IPS-18c (cell line): ENCODE measurements around the gene R3HDM1.

ENCODE experiments used
- H3K4me3 ChIP-seq: 2 replicates; pipeline ENCODE4 v1.7.0; 2013; ENCODE audit warnings: low read depth, mild to moderate bottlenecking, low read length, moderate library complexity; ENCODE audit not compliant: insufficient read depth
- H3K9me3 ChIP-seq: one replicate; pipeline ENCODE4 v1.6.1; 2013; ENCODE audit warnings: mild to moderate bottlenecking, low read length, moderate library complexity; ENCODE audit not compliant: control insufficient read depth, insufficient read depth

R3HDM1 gene

GRCh38 chr2:135736546-135736945 is 205.3 kb downstream of the R3HDM1 start:
- Histone ChIP-seq H3K9me3 (no peaks in the 10 kb centered on the region), H3K4me3 (no peak overlapping the region)

- Histone ChIP-seq H3K4me3 (no peak overlapping the region), H3K9me3 (no peaks in the 10 kb centered on the region)
Measured at GRCh38 chr2:135740206-135740605, 208.9 kb downstream of the R3HDM1 start.

- H3K4me3 ChIP-seq: no peak overlapping the region
- no peaks in the 10 kb centered on the region for H3K9me3 ChIP-seq
Measured at GRCh38 chr2:135741043-135741394, 209.7 kb downstream of the R3HDM1 start.

GRCh38 chr2:135741395-135742324 is 210.4 kb downstream of the R3HDM1 start, which contains the start of gene UBXN4:
TSS of gene UBXN4 (plus strand) at chr2:135741855. CDS start at chr2:135741930, 75 bp downstream.
- no peaks in the 10 kb centered on the region for H3K9me3 ChIP-seq
- peak within 1 kb of the TSS; percentile 93 for H3K4me3 ChIP-seq

- Histone ChIP-seq H3K4me3 (peak overlapping the region; percentile 93), H3K9me3 (no peaks in the 10 kb centered on the region)
Measured at GRCh38 chr2:135742325-135742757, 211.1 kb downstream of the R3HDM1 start.

GRCh38 chr2:135743860-135744259 is 212.6 kb downstream of the R3HDM1 start:
- Histone ChIP-seq H3K4me3 (no peak overlapping the region), H3K9me3 (no peaks in the 10 kb centered on the region)

GRCh38 chr2:135744760-135745314 is 213.6 kb downstream of the R3HDM1 start:
- no peak overlapping the region for H3K4me3 ChIP-seq
- H3K9me3 ChIP-seq: no peaks in the 10 kb centered on the region

GRCh38 chr2:135745545-135745944 is 214.3 kb downstream of the R3HDM1 start:
- no peaks in the 10 kb centered on the region for H3K9me3 ChIP-seq
- H3K4me3 ChIP-seq: no peak overlapping the region

- Histone ChIP-seq H3K4me3 (no peak overlapping the region), H3K9me3 (no peaks in the 10 kb centered on the region)
Measured at GRCh38 chr2:135755573-135755972, 224.3 kb downstream of the R3HDM1 start.

- Histone ChIP-seq H3K9me3 (no peaks in the 10 kb centered on the region), H3K4me3 (no peak overlapping the region)
Measured at GRCh38 chr2:135756692-135757091, 225.4 kb downstream of the R3HDM1 start.

- Histone ChIP-seq H3K9me3 (no peaks in the 10 kb centered on the region), H3K4me3 (no peak overlapping the region)
Measured at GRCh38 chr2:135762022-135762421, 230.7 kb downstream of the R3HDM1 start.

- Histone ChIP-seq H3K4me3 (no peak overlapping the region), H3K9me3 (no peaks in the 10 kb centered on the region)
Measured at GRCh38 chr2:135762530-135762929, 231.2 kb downstream of the R3HDM1 start.

GRCh38 chr2:135768863-135769262 is 237.6 kb downstream of the R3HDM1 start:
- no peak overlapping the region for H3K4me3 ChIP-seq
- H3K9me3 ChIP-seq: no peaks in the 10 kb centered on the region

GRCh38 chr2:135773319-135773718 is 242.0 kb downstream of the R3HDM1 start:
- Histone ChIP-seq H3K9me3 (no peaks in the 10 kb centered on the region), H3K4me3 (no peak overlapping the region)

- H3K9me3 ChIP-seq: no peaks in the 10 kb centered on the region
Measured at GRCh38 chr2:135773917-135774316, 242.6 kb downstream of the R3HDM1 start.

More at GRCh38 chr2:135773917-135774316, 242.6 kb downstream of the R3HDM1 start:
- H3K4me3 ChIP-seq: no peak overlapping the region
